Panc1 (cell line): ENCODE measurements around the gene SFSWAP.

Experiments used
- TF ChIP-seq, protein P1 (sequence below): fragments of 450-650 bp; IDR thresholded peaks from 2 replicates; pipeline ENCODE4 v1.5.1; 2017; ENCODE audit warnings: mild to moderate bottlenecking
- TF ChIP-seq, protein P2 (sequence below), 2 experiments: IDR thresholded peaks; 2 replicates each; pipeline ENCODE4 v1.6.1; 2011 to 2012; ENCODE audit warnings: low read depth in 2 of 2, control low read depth in 1 of 2, low read length in 1 of 2, mild to moderate bottlenecking in 1 of 2, moderate library complexity in 1 of 2; ENCODE audit not compliant: insufficient read depth in 1 of 2

DNA sequence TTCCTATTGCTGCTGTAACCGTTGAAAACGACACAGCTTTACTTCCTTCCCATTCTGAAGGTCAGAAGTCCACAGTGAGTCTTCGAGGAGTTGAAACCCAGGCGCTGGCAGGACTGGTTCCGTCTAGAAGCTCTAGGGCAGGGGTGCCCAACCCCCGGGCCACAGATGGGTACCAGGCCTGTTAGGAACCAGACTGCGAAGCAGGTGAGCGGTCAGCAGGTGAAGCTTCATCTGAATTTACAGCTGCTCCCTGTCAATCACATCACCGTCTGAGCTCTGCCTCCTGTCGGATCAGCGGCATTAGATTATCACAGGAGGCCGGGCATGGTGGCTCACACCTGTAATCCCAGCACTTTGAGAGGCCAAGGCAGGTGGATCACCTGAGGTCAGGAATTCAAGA is 12.6 kb upstream of the SFSWAP start:
- TF ChIP-seq, protein P1, sequence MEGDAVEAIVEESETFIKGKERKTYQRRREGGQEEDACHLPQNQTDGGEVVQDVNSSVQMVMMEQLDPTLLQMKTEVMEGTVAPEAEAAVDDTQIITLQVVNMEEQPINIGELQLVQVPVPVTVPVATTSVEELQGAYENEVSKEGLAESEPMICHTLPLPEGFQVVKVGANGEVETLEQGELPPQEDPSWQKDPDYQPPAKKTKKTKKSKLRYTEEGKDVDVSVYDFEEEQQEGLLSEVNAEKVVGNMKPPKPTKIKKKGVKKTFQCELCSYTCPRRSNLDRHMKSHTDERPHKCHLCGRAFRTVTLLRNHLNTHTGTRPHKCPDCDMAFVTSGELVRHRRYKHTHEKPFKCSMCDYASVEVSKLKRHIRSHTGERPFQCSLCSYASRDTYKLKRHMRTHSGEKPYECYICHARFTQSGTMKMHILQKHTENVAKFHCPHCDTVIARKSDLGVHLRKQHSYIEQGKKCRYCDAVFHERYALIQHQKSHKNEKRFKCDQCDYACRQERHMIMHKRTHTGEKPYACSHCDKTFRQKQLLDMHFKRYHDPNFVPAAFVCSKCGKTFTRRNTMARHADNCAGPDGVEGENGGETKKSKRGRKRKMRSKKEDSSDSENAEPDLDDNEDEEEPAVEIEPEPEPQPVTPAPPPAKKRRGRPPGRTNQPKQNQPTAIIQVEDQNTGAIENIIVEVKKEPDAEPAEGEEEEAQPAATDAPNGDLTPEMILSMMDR = no peak
- TF ChIP-seq, protein P2, sequence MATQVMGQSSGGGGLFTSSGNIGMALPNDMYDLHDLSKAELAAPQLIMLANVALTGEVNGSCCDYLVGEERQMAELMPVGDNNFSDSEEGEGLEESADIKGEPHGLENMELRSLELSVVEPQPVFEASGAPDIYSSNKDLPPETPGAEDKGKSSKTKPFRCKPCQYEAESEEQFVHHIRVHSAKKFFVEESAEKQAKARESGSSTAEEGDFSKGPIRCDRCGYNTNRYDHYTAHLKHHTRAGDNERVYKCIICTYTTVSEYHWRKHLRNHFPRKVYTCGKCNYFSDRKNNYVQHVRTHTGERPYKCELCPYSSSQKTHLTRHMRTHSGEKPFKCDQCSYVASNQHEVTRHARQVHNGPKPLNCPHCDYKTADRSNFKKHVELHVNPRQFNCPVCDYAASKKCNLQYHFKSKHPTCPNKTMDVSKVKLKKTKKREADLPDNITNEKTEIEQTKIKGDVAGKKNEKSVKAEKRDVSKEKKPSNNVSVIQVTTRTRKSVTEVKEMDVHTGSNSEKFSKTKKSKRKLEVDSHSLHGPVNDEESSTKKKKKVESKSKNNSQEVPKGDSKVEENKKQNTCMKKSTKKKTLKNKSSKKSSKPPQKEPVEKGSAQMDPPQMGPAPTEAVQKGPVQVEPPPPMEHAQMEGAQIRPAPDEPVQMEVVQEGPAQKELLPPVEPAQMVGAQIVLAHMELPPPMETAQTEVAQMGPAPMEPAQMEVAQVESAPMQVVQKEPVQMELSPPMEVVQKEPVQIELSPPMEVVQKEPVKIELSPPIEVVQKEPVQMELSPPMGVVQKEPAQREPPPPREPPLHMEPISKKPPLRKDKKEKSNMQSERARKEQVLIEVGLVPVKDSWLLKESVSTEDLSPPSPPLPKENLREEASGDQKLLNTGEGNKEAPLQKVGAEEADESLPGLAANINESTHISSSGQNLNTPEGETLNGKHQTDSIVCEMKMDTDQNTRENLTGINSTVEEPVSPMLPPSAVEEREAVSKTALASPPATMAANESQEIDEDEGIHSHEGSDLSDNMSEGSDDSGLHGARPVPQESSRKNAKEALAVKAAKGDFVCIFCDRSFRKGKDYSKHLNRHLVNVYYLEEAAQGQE (IDR thresholded peaks at IDR 0.05; ENCODE audit: insufficient read depth in 1 of 2, low read depth in 2 of 2, low read length in 1 of 2) = no peak
